Thoracic aorta (tissue), 2 donors: ENCODE measurements around the gene KIFC3. TPM values are rescaled to one million over a fixed set of nuclear protein-coding genes. Genes with fewer than 3 reads are reported as not detected.

ENCODE experiments used
- ATAC-seq: fragments of 150-250 bp; one replicate; pipeline ENCODE4 v1.8.0; 2017; ENCODE audit warnings: low read depth; ENCODE audit not compliant: insufficient number of reproducible peaks, low FRiP score
- DNase-seq: peaks from one replicate; pipeline ENCODE4 v3.0.0-alpha.2; 2020; ENCODE audit warnings: low spot score
- H3K27ac ChIP-seq, 2 donors: fragments of 200-600 bp; sonication (generic); 1 replicate in 1 of 2; 2 replicates in 1 of 2; pipeline ENCODE4 v1.5.1; 2016; ENCODE audit warnings: mild to moderate bottlenecking in 2 of 2, moderate library complexity in 2 of 2
- H3K27me3 ChIP-seq: fragments of 200-600 bp; sonication (generic); replicated peaks from 2 replicates; pipeline ENCODE4 v1.6.0; 2016; ENCODE audit warnings: mild to moderate bottlenecking; ENCODE audit not compliant: insufficient read depth
- H3K36me3 ChIP-seq: fragments of 200-600 bp; sonication (generic); one replicate; pipeline ENCODE4 v1.5.1; 2016
- H3K4me1 ChIP-seq, 2 donors: fragments of 200-600 bp; sonication (generic); 1 replicate in 1 of 2; 2 replicates in 1 of 2; pipeline versions ENCODE4 v1.5.1 to v1.6.0; 2016; ENCODE audit warnings: low read depth in 2 of 2, mild to moderate bottlenecking in 1 of 2; ENCODE audit not compliant: control insufficient read depth in 1 of 2
- H3K4me3 ChIP-seq: fragments of 200-600 bp; sonication (generic); 2 replicates; pipeline ENCODE4 v1.5.1; 2016; ENCODE audit warnings: mild to moderate bottlenecking
- H3K9me3 ChIP-seq: fragments of 200-600 bp; sonication (generic); 2 replicates; pipeline ENCODE4 v1.5.1; 2016
- total RNA-seq, 2 donors: library from RNA; depleted of rRNA; stranded (reverse); fragments of >200 nt; gene quantifications; one replicate each; pipeline versions ENCODE4 v1.1.0 to v1.2.3, GENCODE V29; 2016
- TF ChIP-seq, protein P1 (sequence below): fragments of 200-600 bp; sonication (generic); IDR thresholded peaks from one replicate; pipeline ENCODE4 v1.5.1; 2019; ENCODE audit warnings: antibody characterized with exemption

The KIFC3 gene
- total RNA-seq, 2 donors from 2014 or later = 109 to 123 TPM

GRCh38 chr16:57844416-57845030, 42.2 kb upstream of the KIFC3 start:
- no peak for DNase-seq
- no peaks in the 10 kb centered on the region for H3K9me3 ChIP-seq

GRCh38 chr16:57843400-57843799, 41.1 kb upstream of the KIFC3 start:
- DNase-seq (no peak), ATAC-seq (no peak)
- Histone ChIP-seq H3K27ac (no peak overlapping the region), H3K36me3 (no peaks in the 10 kb centered on the region), H3K4me3 (no peak overlapping the region), H3K27me3 (no peaks in the 10 kb centered on the region), H3K9me3 (no peaks in the 10 kb centered on the region), H3K4me1 (no peaks in the 10 kb centered on the region)
- TF ChIP-seq, protein P1, sequence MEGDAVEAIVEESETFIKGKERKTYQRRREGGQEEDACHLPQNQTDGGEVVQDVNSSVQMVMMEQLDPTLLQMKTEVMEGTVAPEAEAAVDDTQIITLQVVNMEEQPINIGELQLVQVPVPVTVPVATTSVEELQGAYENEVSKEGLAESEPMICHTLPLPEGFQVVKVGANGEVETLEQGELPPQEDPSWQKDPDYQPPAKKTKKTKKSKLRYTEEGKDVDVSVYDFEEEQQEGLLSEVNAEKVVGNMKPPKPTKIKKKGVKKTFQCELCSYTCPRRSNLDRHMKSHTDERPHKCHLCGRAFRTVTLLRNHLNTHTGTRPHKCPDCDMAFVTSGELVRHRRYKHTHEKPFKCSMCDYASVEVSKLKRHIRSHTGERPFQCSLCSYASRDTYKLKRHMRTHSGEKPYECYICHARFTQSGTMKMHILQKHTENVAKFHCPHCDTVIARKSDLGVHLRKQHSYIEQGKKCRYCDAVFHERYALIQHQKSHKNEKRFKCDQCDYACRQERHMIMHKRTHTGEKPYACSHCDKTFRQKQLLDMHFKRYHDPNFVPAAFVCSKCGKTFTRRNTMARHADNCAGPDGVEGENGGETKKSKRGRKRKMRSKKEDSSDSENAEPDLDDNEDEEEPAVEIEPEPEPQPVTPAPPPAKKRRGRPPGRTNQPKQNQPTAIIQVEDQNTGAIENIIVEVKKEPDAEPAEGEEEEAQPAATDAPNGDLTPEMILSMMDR = no peak

More at GRCh38 chr16:57844416-57845030, 42.2 kb upstream of the KIFC3 start:
- TF ChIP-seq, protein P1 = no peak
- Histone ChIP-seq H3K27me3 (no peaks in the 10 kb centered on the region), H3K4me3 (no peak overlapping the region), H3K4me1 (no peaks in the 10 kb centered on the region), H3K36me3 (no peaks in the 10 kb centered on the region), H3K27ac (no peak overlapping the region)
- no peak for ATAC-seq

- no peak for DNase-seq
- TF ChIP-seq, protein P1 = no peak
- no peak overlapping the region for H3K4me3 ChIP-seq
- no peaks in the 10 kb centered on the region for H3K4me1 ChIP-seq
- no peak for ATAC-seq
- no peaks in the 10 kb centered on the region for H3K27me3 ChIP-seq
- H3K9me3 ChIP-seq = no peaks in the 10 kb centered on the region
- H3K36me3 ChIP-seq = no peaks in the 10 kb centered on the region
- no peak overlapping the region for H3K27ac ChIP-seq
Measured at GRCh38 chr16:57842601-57843000, 40.3 kb upstream of the KIFC3 start.

- TF ChIP-seq, protein P1 = no peak
Measured at GRCh38 chr16:57840833-57841232, 38.5 kb upstream of the KIFC3 start.

GRCh38 chr16:57838161-57838560, 35.9 kb upstream of the KIFC3 start:
- ATAC-seq (no peak), DNase-seq (no peak)
- TF ChIP-seq, protein P1 = no peak
- H3K9me3 ChIP-seq = no peaks in the 10 kb centered on the region
- no peak overlapping the region for H3K27ac ChIP-seq
- no peaks in the 10 kb centered on the region for H3K36me3 ChIP-seq
- H3K27me3 ChIP-seq = no peaks in the 10 kb centered on the region
- no peaks in the 10 kb centered on the region for H3K4me1 ChIP-seq
- H3K4me3 ChIP-seq = no peak overlapping the region

More at GRCh38 chr16:57840833-57841232, 38.5 kb upstream of the KIFC3 start:
- H3K4me3 ChIP-seq = no peak overlapping the region
- H3K4me1 ChIP-seq = no peaks in the 10 kb centered on the region
- H3K27ac ChIP-seq = no peak overlapping the region
- DNase-seq (no peak), ATAC-seq (no peak)
- H3K36me3 ChIP-seq = no peaks in the 10 kb centered on the region
- no peaks in the 10 kb centered on the region for H3K9me3 ChIP-seq
- H3K27me3 ChIP-seq = no peaks in the 10 kb centered on the region
